Measurements from ENCODE around the gene SURF4. TPM values are rescaled to one million over a fixed set of nuclear protein-coding genes. Genes with fewer than 3 reads are reported as not detected.
A peak's percentile ranks its signal among the peaks of the same experiment; 100 is the strongest.
"Not testable (repeated sequence)": the region's sequence is repeated elsewhere in the genome, so short reads cannot be mapped to it uniquely, and the experiment has no call there.

SURF4 gene
- total and polyA plus RNA-seq, 2 of the 13 experiments (the other 11 are each of a cell fraction or from before 2014, with no cell fraction given): 220 to 265 TPM

DNA sequence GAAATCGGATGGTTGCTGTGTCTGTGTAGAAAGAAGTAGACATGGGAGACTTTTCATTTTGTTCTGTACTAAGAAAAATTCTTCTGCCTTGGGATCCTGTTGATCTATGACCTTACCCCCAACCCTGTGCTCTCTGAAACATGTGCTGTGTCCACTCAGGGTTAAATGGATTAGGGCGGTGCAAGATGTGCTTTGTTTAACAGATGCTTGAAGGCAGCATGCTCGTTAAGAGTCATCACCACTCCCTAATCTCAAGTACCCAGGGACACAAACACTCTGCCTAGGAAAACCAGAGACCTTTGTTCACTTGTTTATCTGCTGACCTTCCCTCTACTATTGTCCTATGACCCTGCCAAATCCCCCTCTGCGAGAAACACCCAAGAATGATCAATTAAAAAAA, 15.6 kb upstream of the SURF4 start:
- CTCF ChIA-PET (ENCODE audit: low intra/inter-chr PET ratio, low total read pairs); H2AFZ ChIP-seq (ENCODE audit: low read length); ATAC-seq; DNase-seq (ENCODE audit: low spot score); H3K9me3 ChIP-seq (ENCODE audit: low read length); H3K27me3 ChIP-seq (ENCODE audit: control insufficient read depth in 1 of 2, insufficient read depth in 2 of 2, low read length in 2 of 2); H3K79me2 ChIP-seq (ENCODE audit: insufficient read depth, low read length); FAIRE-seq; H3K36me3 ChIP-seq (replicated peaks in 1 of 2; ENCODE audit: control insufficient read depth in 1 of 2, insufficient read depth in 2 of 2, low read length in 2 of 2); in situ Hi-C loops (cut with HindIII; ENCODE audit: extremely low pct_ligation_motif_present, low pct_unique_long_range_greater_than_20kb); H4K20me1 ChIP-seq (ENCODE audit: insufficient read depth, low read length): not testable (repeated sequence)
- H3K4me2 ChIP-seq (ENCODE audit: low read depth, low read length): peak overlapping the region; percentile 78
- 0% methylated on average over 2 of the region's 4 CpGs for WGBS (ENCODE audit: low lambda C conversion rate)
- H3K9ac ChIP-seq (ENCODE audit: insufficient read depth, low read depth, low read length): 0 out of 2 replicates have a peak overlapping the region, but pooled peaks have one; percentile 33
- intact Hi-C loops (cut with micrococcal nuclease; ENCODE audit: unreplicated experiment): loop anchor here (1.0 kb wide), 1 partner anchor 8 kb away; no protein-coding TSS in a partner anchor
- TF ChIP-seq ZNF652 (CRISPR knock-in tag; IDR thresholded peaks at IDR 0.05; ENCODE audit: borderline replicate concordance, low read depth) (peak; percentile 72; the same call in 1 of the 2 replicates), WIZ (CRISPR knock-in tag; IDR thresholded peaks at IDR 0.05) (peak; percentile 37; the same call in 1 of the 2 replicates), GATAD2A (CRISPR knock-in tag; IDR thresholded peaks at IDR 0.05) (0 out of 2 replicates have a peak, but pooled peaks have one; percentile 6)
- H3K27ac ChIP-seq (ENCODE audit: extremely low read length, insufficient read depth, low read length): peak overlapping the region; percentile 85
- POLR2A ChIA-PET: interaction anchor here (0.9 kb wide), 1 partner anchor 34 kb away, joined by 5 read pairs; no protein-coding TSS in a partner anchor
- peak overlapping the region; percentile 19 to 60 (median 53); a peak in 4 of 6 replicates for H3K4me3 ChIP-seq (replicated peaks in 1 of 3; ENCODE audit: insufficient read depth in 1 of 3, low read depth in 2 of 3, low read length in 3 of 3)
- BruUV-seq (replicated peaks): TSS peak; percentile 72
- peaks cover 82% of the 10 kb centered on the region for H3K4me1 ChIP-seq (ENCODE audit: insufficient read depth, low read length)

DNA sequence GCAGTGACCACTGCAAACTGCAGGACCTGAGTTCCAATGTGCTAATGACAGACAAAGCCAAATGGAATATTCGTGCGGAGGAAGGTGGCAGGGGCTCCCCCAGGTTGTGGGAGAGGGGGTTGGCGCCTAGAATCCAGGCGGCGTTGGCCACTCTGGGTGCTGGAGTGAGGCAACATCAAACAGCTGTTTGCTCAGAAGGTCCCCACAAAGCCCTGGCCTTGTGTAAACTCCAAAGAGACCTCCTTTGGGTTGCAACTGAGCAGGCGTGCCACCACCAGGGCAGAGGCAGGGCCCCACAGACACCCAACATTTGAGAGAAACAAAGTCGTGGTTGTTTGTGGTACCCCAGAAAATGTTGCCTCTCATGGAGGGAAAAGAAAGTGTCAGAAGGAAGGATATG, 14.9 kb upstream of the SURF4 start:
- H3K9me3 ChIP-seq (ENCODE audit: low read length): no peaks in the 10 kb centered on the region
- H3K79me2 ChIP-seq (ENCODE audit: insufficient read depth, low read length): no peaks in the 10 kb centered on the region
- CTCF ChIA-PET (ENCODE audit: low intra/inter-chr PET ratio, low total read pairs): no interaction called here
- WGBS (ENCODE audit: low lambda C conversion rate): 8% methylated on average over 7 of the region's 7 CpGs
- FAIRE-seq (no peak), ATAC-seq (no peak), DNase-seq (ENCODE audit: low spot score) (no peak)
- H4K20me1 ChIP-seq (ENCODE audit: insufficient read depth, low read length): no peaks in the 10 kb centered on the region
- intact Hi-C loops (cut with micrococcal nuclease; ENCODE audit: unreplicated experiment) (loop anchor here (1.0 kb wide), 1 partner anchor 7 kb away; no protein-coding TSS in a partner anchor), in situ Hi-C loops (cut with HindIII; ENCODE audit: extremely low pct_ligation_motif_present, low pct_unique_long_range_greater_than_20kb) (no loop called here)
- H3K36me3 ChIP-seq (replicated peaks in 1 of 2; ENCODE audit: control insufficient read depth in 1 of 2, insufficient read depth in 2 of 2, low read length in 2 of 2): no peaks in the 10 kb centered on the region
- no peaks in the 10 kb centered on the region for H3K27me3 ChIP-seq (ENCODE audit: control insufficient read depth in 1 of 2, insufficient read depth in 2 of 2, low read length in 2 of 2)
- H3K9ac ChIP-seq (ENCODE audit: insufficient read depth, low read depth, low read length): no peak overlapping the region
- peak overlapping the region; percentile 54 for H3K27ac ChIP-seq (ENCODE audit: extremely low read length, insufficient read depth, low read length)
- POLR2A ChIA-PET: interaction anchor here (1.2 kb wide), 1 partner anchor 14 kb away, joined by 3 read pairs; the partner anchor contains the start of gene STKLD1
- H3K4me3 ChIP-seq (replicated peaks in 1 of 3; ENCODE audit: insufficient read depth in 1 of 3, low read depth in 2 of 3, low read length in 3 of 3): peak overlapping the region; percentile 11 to 52 (median 42); a peak in 2 of 6 replicates
- no peak overlapping the region for H2AFZ ChIP-seq (ENCODE audit: low read length)
- H3K4me1 ChIP-seq (ENCODE audit: insufficient read depth, low read length): peaks cover 86% of the 10 kb centered on the region
- BruUV-seq (replicated peaks): no TSS peak
- peak overlapping the region; percentile 63 for H3K4me2 ChIP-seq (ENCODE audit: low read depth, low read length)
- TF ChIP-seq SOX6 (IDR thresholded peaks at IDR 0.05): no peak
- peak; percentile 17; the same call in 1 of the 2 replicates for TF ChIP-seq SOX6 (CRISPR knock-in tag; IDR thresholded peaks at IDR 0.05)
- TF ChIP-seq, protein P1, sequence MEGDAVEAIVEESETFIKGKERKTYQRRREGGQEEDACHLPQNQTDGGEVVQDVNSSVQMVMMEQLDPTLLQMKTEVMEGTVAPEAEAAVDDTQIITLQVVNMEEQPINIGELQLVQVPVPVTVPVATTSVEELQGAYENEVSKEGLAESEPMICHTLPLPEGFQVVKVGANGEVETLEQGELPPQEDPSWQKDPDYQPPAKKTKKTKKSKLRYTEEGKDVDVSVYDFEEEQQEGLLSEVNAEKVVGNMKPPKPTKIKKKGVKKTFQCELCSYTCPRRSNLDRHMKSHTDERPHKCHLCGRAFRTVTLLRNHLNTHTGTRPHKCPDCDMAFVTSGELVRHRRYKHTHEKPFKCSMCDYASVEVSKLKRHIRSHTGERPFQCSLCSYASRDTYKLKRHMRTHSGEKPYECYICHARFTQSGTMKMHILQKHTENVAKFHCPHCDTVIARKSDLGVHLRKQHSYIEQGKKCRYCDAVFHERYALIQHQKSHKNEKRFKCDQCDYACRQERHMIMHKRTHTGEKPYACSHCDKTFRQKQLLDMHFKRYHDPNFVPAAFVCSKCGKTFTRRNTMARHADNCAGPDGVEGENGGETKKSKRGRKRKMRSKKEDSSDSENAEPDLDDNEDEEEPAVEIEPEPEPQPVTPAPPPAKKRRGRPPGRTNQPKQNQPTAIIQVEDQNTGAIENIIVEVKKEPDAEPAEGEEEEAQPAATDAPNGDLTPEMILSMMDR (CRISPR knock-in tag; IDR thresholded peaks at IDR 0.05): peak; percentile 36
- TF ChIP-seq SOX13 (IDR thresholded peaks at IDR 0.05): no peak
- TF ChIP-seq SOX13 (CRISPR knock-in tag; conservative IDR thresholded peaks at IDR 0.05 in 1 of 2, IDR thresholded peaks at IDR 0.05 in 1 of 2): peak in 1 of 2 experiments; percentile 19; a peak in 1 of 4 replicates
- TF ChIP-seq CHD2 (IDR thresholded peaks at IDR 0.05; ENCODE audit: low read depth, low read length): no peak
- TF ChIP-seq ZEB1 (IDR thresholded peaks at IDR 0.05; ENCODE audit: insufficient replicate concordance, low read depth): no peak
- no peak for TF ChIP-seq PPARG (CRISPR knock-in tag; conservative IDR thresholded peaks at IDR 0.05)
- TF ChIP-seq RFX5 (IDR thresholded peaks at IDR 0.05; ENCODE audit: low read depth, low read length): no peak
- 0 out of 2 replicates have a peak, but pooled peaks have one; percentile 15 for TF ChIP-seq ZFX (CRISPR knock-in tag; IDR thresholded peaks at IDR 0.05; ENCODE audit: low read depth)
- no peak for TF ChIP-seq ZNF350 (CRISPR knock-in tag; IDR thresholded peaks at IDR 0.05; ENCODE audit: borderline replicate concordance, low read depth)
- no peak for TF ChIP-seq YEATS2 (CRISPR knock-in tag; IDR thresholded peaks at IDR 0.05; ENCODE audit: borderline replicate concordance)
- no peak for TF ChIP-seq SRSF4 (IDR thresholded peaks at IDR 0.05; ENCODE audit: low read depth, low read length, poor library complexity, severe bottlenecking)
- TF ChIP-seq, protein P2, sequence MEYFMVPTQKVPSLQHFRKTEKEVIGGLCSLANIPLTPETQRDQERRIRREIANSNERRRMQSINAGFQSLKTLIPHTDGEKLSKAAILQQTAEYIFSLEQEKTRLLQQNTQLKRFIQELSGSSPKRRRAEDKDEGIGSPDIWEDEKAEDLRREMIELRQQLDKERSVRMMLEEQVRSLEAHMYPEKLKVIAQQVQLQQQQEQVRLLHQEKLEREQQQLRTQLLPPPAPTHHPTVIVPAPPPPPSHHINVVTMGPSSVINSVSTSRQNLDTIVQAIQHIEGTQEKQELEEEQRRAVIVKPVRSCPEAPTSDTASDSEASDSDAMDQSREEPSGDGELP (IDR thresholded peaks at IDR 0.05; ENCODE audit: borderline replicate concordance, low read depth): peak; percentile 89; the same call in 1 of the 2 replicates
